ENCODE data around the gene EML4.

DNA sequence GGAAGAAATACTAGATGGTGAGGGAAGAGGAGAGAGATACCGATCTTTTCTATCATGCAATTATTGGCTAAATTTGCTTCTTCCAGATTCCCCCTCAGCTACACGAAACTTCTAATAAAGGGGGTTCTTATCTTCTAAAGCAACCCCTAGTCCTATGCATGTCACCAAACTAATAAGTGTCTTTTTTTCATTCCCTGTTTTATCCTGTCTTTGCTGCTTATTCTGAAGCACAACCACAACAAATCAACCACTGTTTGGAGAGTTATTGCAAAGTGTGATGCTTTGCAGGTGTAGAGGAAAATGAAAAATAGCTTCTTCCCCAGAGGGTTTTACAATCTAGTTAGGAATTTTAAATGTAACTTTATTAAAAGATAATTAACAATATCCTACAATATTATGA is 60.8 kb downstream of the EML4 start:
- TF ChIP-seq, protein P1, sequence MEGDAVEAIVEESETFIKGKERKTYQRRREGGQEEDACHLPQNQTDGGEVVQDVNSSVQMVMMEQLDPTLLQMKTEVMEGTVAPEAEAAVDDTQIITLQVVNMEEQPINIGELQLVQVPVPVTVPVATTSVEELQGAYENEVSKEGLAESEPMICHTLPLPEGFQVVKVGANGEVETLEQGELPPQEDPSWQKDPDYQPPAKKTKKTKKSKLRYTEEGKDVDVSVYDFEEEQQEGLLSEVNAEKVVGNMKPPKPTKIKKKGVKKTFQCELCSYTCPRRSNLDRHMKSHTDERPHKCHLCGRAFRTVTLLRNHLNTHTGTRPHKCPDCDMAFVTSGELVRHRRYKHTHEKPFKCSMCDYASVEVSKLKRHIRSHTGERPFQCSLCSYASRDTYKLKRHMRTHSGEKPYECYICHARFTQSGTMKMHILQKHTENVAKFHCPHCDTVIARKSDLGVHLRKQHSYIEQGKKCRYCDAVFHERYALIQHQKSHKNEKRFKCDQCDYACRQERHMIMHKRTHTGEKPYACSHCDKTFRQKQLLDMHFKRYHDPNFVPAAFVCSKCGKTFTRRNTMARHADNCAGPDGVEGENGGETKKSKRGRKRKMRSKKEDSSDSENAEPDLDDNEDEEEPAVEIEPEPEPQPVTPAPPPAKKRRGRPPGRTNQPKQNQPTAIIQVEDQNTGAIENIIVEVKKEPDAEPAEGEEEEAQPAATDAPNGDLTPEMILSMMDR (conservative IDR thresholded peaks at IDR 0.05; ENCODE audit: low read depth, low read length): no peak
- TF ChIP-seq EZH2 (IDR thresholded peaks at IDR 0.05; ENCODE audit: low read length, unreplicated experiment): no peak
